Ascending aorta (tissue), 2 donors: ENCODE data around the gene SLK. TPM values are rescaled to one million over a fixed set of nuclear protein-coding genes. Genes with fewer than 3 reads are reported as not detected.

Experiments
- DNase-seq, 2 donors: peaks; one replicate each; pipeline ENCODE4 v3.0.0-alpha.2; 2019; ENCODE audit warnings: low spot score in 2 of 2
- H3K27ac ChIP-seq, 2 donors: fragments of 200-600 bp; sonication (generic); one replicate each; pipeline ENCODE4 v1.5.1; 2016 to 2017; ENCODE audit warnings: mild to moderate bottlenecking in 1 of 2
- H3K27me3 ChIP-seq: fragments of 200-600 bp; sonication (generic); one replicate; pipeline ENCODE4 v1.5.1; 2017
- H3K36me3 ChIP-seq, 2 donors: fragments of 200-600 bp; sonication (generic); one replicate each; pipeline ENCODE4 v1.5.1; 2016
- H3K4me1 ChIP-seq, 2 donors: fragments of 200-600 bp; sonication (generic); one replicate each; pipeline ENCODE4 v1.5.1; 2016 to 2017; ENCODE audit warnings: mild to moderate bottlenecking in 1 of 2
- H3K4me3 ChIP-seq, 2 donors: fragments of 200-600 bp; sonication (generic); one replicate each; pipeline ENCODE4 v1.5.1; 2016 to 2017; ENCODE audit warnings: mild to moderate bottlenecking in 1 of 2
- H3K9me3 ChIP-seq, 2 donors: fragments of 200-600 bp; sonication (generic); one replicate each; pipeline ENCODE4 v1.5.1; 2016
- CTCF ChIP-seq, 3 experiments: fragments of 200-600 bp in 2 of 3; fragments of 450-650 bp in 1 of 3; sonication (generic) in 2 of 3; IDR thresholded peaks; one replicate each; pipeline ENCODE4 v1.5.1; 2016 to 2019; ENCODE audit warnings: antibody characterized with exemption in 3 of 3, mild to moderate bottlenecking in 1 of 3, moderate library complexity in 1 of 3
- intact Hi-C: fragments of 100-400 bp; cut with DNase I; formaldehyde crosslinking; loops from one replicate; pipeline ENCODE4 v1.15.1; 2023
- total RNA-seq: library from RNA; depleted of rRNA; stranded (reverse); fragments of >200 nt; gene quantifications from one replicate; pipeline ENCODE4 v1.1.0, GENCODE V29; 2016

The SLK gene
- total RNA-seq, 1 donor from 2014 or later: 26.1 TPM

GRCh38 chr10:104011904-104012303 is 45.0 kb downstream of the SLK start:
- intact Hi-C loops: no loop called here
- H3K27me3 ChIP-seq: no peaks in the 10 kb centered on the region
- H3K4me3 ChIP-seq: no peak overlapping the region
- DNase-seq: no peak
- H3K9me3 ChIP-seq: no peaks in the 10 kb centered on the region
- no peak for TF ChIP-seq CTCF (IDR thresholded peaks at IDR 0.05)
- H3K4me1 ChIP-seq: no peaks in the 10 kb centered on the region
- H3K36me3 ChIP-seq: peaks cover 15 to 17% of the 10 kb centered on the region in 2 donors
- H3K27ac ChIP-seq: no peak overlapping the region

DNA sequence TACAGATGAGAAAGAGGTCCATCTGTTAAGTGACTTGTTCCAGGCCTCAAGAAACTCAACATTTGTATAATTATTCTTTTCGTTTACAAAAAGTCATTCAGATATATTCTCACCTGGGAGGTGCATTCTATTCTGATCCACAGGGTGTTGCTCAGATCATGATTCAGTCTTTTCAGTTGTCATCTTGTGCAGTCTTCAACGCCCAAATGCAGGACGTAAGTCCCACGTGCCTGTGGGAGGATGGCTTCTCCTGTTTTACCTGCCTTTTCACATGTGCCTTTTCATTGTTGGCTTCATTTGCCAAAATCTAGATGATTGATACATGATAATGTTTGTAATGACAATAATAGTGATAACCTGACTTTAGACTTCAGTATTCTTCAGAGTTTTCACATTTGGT is 46.5 kb downstream of the SLK start:
- Histone ChIP-seq H3K27ac (no peak overlapping the region), H3K9me3 (no peaks in the 10 kb centered on the region), H3K4me1 (no peaks in the 10 kb centered on the region), H3K36me3 (peaks cover 14 to 15% of the 10 kb centered on the region in 2 donors), H3K27me3 (no peaks in the 10 kb centered on the region), H3K4me3 (no peak overlapping the region)
- no peak for TF ChIP-seq CTCF (IDR thresholded peaks at IDR 0.05)
- DNase-seq: no peak
- intact Hi-C loops: no loop called here

- intact Hi-C loops: no loop called here
- Histone ChIP-seq H3K4me3 (no peak overlapping the region), H3K27me3 (no peaks in the 10 kb centered on the region), H3K4me1 (no peaks in the 10 kb centered on the region), H3K36me3 (peaks cover 15 to 21% of the 10 kb centered on the region in 2 donors), H3K9me3 (no peaks in the 10 kb centered on the region), H3K27ac (no peak overlapping the region)
- no peak for TF ChIP-seq CTCF (IDR thresholded peaks at IDR 0.05)
- no peak for DNase-seq
Measured at GRCh38 chr10:104014176-104014575, 47.2 kb downstream of the SLK start.

GRCh38 chr10:104016661-104017060 is 49.7 kb downstream of the SLK start:
- no peaks in the 10 kb centered on the region for H3K4me1 ChIP-seq
- intact Hi-C loops: no loop called here
- no peak overlapping the region for H3K27ac ChIP-seq
- no peaks in the 10 kb centered on the region for H3K27me3 ChIP-seq
- peaks cover 34 to 39% of the 10 kb centered on the region in 2 donors for H3K36me3 ChIP-seq
- H3K9me3 ChIP-seq: no peaks in the 10 kb centered on the region
- no peak overlapping the region for H3K4me3 ChIP-seq
- no peak for TF ChIP-seq CTCF (IDR thresholded peaks at IDR 0.05)
- no peak for DNase-seq

DNA sequence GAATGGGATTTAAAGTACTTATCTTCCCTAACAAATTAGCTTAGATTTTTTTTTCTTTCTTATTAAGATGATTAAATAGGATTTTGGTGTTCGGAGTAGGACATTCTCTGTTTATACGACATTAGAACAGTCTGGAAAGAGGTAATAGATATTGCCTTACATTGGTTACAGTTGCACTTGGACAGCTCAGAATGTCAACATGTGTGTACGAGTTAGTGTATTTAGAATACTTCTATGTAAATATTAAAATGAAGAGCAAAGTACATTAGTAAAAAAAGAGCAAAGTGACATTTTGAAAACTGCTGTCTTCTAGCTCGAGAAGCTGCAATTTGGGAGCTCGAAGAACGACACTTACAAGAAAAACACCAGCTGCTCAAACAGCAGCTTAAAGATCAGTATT is 51.5 kb downstream of the SLK start:
- H3K27me3 ChIP-seq: no peaks in the 10 kb centered on the region
- H3K36me3 ChIP-seq: peaks cover 50 to 57% of the 10 kb centered on the region in 2 donors
- H3K4me3 ChIP-seq: no peak overlapping the region
- intact Hi-C loops: no loop called here
- no peaks in the 10 kb centered on the region for H3K4me1 ChIP-seq
- H3K9me3 ChIP-seq: no peaks in the 10 kb centered on the region
- no peak for DNase-seq
- no peak overlapping the region for H3K27ac ChIP-seq
- TF ChIP-seq CTCF (IDR thresholded peaks at IDR 0.05): no peak

DNA sequence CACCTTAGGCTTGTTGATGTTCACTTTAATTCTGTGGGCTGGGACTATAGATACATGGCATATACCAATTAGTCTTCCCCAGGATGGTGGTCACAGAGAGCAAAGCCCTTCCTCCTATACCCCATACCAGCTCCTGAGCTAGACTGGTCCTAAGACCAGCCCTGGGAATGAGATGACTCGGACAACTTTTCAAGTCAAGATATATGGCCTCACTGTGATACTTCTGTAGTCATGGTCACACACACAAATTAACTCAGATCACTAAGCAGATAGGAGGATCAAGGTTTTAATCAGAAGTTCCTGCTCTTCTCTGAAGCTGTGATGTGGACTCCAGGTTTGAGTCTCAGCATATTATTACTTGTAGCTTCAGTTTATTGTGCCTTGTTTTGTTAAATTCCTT is 53.1 kb downstream of the SLK start:
- Histone ChIP-seq H3K4me1 (no peaks in the 10 kb centered on the region), H3K27ac (no peak overlapping the region), H3K36me3 (peaks cover 65 to 72% of the 10 kb centered on the region in 2 donors), H3K4me3 (no peak overlapping the region), H3K27me3 (no peaks in the 10 kb centered on the region), H3K9me3 (no peaks in the 10 kb centered on the region)
- TF ChIP-seq CTCF (IDR thresholded peaks at IDR 0.05): no peak
- DNase-seq: no peak
- intact Hi-C loops: no loop called here
